OCI-LY7 (cell line): ENCODE results near the gene ST14. TPM values are rescaled to one million over a fixed set of nuclear protein-coding genes. Genes with fewer than 3 reads are reported as not detected.
"Not testable (repeated sequence)": the region's sequence is repeated elsewhere in the genome, so short reads cannot be mapped to it uniquely, and the experiment has no call there.

Experiments
- BruUV-seq: library from RNA; stranded (reverse); fragments of 400-500 nt; replicated peaks from 2 replicates; lab custom pipeline; 2021; lab: Mats Ljungman, UMichigan
- CTCF ChIA-PET: fragments of 300-600 bp; sonication (Branson Sonifier 250); formaldehyde crosslinking; loops from one replicate; lab custom pipeline; 2022; ENCODE audit warnings: antibody characterized with exemption; ENCODE audit not compliant: unreplicated experiment; lab: Charles Lee
- POLR2A ChIA-PET: fragments of 300-600 bp; sonication (Branson Sonifier 250); formaldehyde crosslinking; loops from one replicate; lab custom pipeline; 2022; ENCODE audit warnings: antibody characterized with exemption; lab: Charles Lee
- DNase-seq: peaks from one replicate; pipeline ENCODE4 v3.0.0-alpha.2; 2015; ENCODE audit warnings: low spot score
- H2AFZ ChIP-seq: fragments of 200-600 bp; sonication (generic), shearing (Covaris generic); 2 replicates; pipeline ENCODE4 v1.6.1; 2014; ENCODE audit warnings: mild to moderate bottlenecking, antibody characterized with exemption, low read length, moderate library complexity
- H3K27ac ChIP-seq: fragments of 200-600 bp; sonication (generic); 2 replicates; pipeline ENCODE4 v1.5.1; 2014; ENCODE audit warnings: mixed run types, low read depth, mild to moderate bottlenecking, moderate library complexity, low read length, inconsistent platforms; ENCODE audit not compliant: poor library complexity, severe bottlenecking
- H3K36me3 ChIP-seq: fragments of 200-600 bp; sonication (generic); 2 replicates; pipeline ENCODE4 v1.6.1; 2014; ENCODE audit warnings: mild to moderate bottlenecking, antibody characterized with exemption, low read length, moderate library complexity, mixed read lengths; ENCODE audit not compliant: insufficient read depth
- H3K4me1 ChIP-seq: fragments of 200-600 bp; sonication (generic); 2 replicates; pipeline ENCODE4 v1.5.1; 2014; ENCODE audit warnings: mild to moderate bottlenecking, low read length; ENCODE audit not compliant: insufficient read depth, poor library complexity, severe bottlenecking
- H3K4me2 ChIP-seq: fragments of 200-600 bp; sonication (generic); 2 replicates; pipeline ENCODE4 v1.6.1; 2014; ENCODE audit warnings: mild to moderate bottlenecking, low read length
- H3K4me3 ChIP-seq: fragments of 200-600 bp; sonication (generic); 2 replicates; pipeline ENCODE4 v1.5.1; 2014; ENCODE audit warnings: mild to moderate bottlenecking, low read depth, low read length; ENCODE audit not compliant: poor library complexity, severe bottlenecking
- H3K79me2 ChIP-seq: fragments of 200-600 bp; sonication (generic); 2 replicates; pipeline ENCODE4 v1.6.1; 2016; ENCODE audit warnings: low read depth, mild to moderate bottlenecking, low read length, moderate library complexity, mixed read lengths; ENCODE audit not compliant: insufficient read depth
- H3K9me2 ChIP-seq: fragments of 200-600 bp; sonication (generic); 2 replicates; pipeline ENCODE4 v1.6.1; 2016; ENCODE audit warnings: mild to moderate bottlenecking, low read length, mixed read lengths; ENCODE audit not compliant: insufficient read depth
- H3K9me3 ChIP-seq: fragments of 200-600 bp; sonication (generic); 2 replicates; pipeline ENCODE4 v1.6.1; 2014; ENCODE audit warnings: mild to moderate bottlenecking, mixed run types, low read length, mixed read lengths
- H4K20me1 ChIP-seq: fragments of 200-600 bp; sonication (generic); 2 replicates; pipeline ENCODE4 v1.6.1; 2014; ENCODE audit warnings: mild to moderate bottlenecking, antibody characterized with exemption, low read length, moderate library complexity, mixed read lengths; ENCODE audit not compliant: insufficient read depth
- CTCF ChIP-seq: fragments of 200-600 bp; sonication (generic); conservative IDR thresholded peaks from 2 replicates; pipeline ENCODE4 v1.5.1; 2014; ENCODE audit warnings: mild to moderate bottlenecking, antibody characterized with exemption, low read length, moderate library complexity, mixed read lengths
- EZH2phosphoT487 ChIP-seq: fragments of 200-600 bp; sonication (generic); IDR thresholded peaks from 2 replicates; pipeline ENCODE4 v1.6.1; 2018; ENCODE audit warnings: low read depth, borderline replicate concordance, mild to moderate bottlenecking, mixed run types, antibody characterized with exemption, low read length, moderate library complexity, mixed read lengths
- intact Hi-C: fragments of 100-400 bp; cut with micrococcal nuclease; formaldehyde crosslinking; loops from one replicate; pipeline ENCODE4 v1.10.0; 2022; ENCODE audit not compliant: unreplicated experiment
- total RNA-seq, 2 experiments: library from RNA; depleted of rRNA in 1 of 2; stranded (reverse); fragments of >200 nt in 1 of 2; shearing (Covaris generic) in 1 of 2; gene quantifications; 2 replicates each; pipeline ENCODE4 v1.2.3, GENCODE V29; 2014 to 2022

ST14 gene
- total RNA-seq, 2 experiments from 2014 or later: 98.0 to 135 TPM

GRCh38 chr11:130241713-130242112, 82.1 kb downstream of the ST14 start:
- POLR2A ChIA-PET: no interaction called here
- H3K4me2 ChIP-seq: no peak overlapping the region
- H3K27ac ChIP-seq: no peak overlapping the region
- no peak overlapping the region for H3K4me3 ChIP-seq
- intact Hi-C loops: no loop called here
- no peaks in the 10 kb centered on the region for H3K4me1 ChIP-seq
- no peak for DNase-seq
- H3K36me3 ChIP-seq: peaks cover 45% of the 10 kb centered on the region
- H3K79me2 ChIP-seq: peaks cover 8% of the 10 kb centered on the region; the same call in 1 of the 2 replicates
- no peak for TF ChIP-seq EZH2phosphoT487
- TF ChIP-seq CTCF: peak; percentile 47; the same call in 1 of the 2 replicates
- no peak overlapping the region for H2AFZ ChIP-seq
- H3K9me3 ChIP-seq: no peaks in the 10 kb centered on the region
- no TSS peak for BruUV-seq
- H3K9me2 ChIP-seq: no peaks in the 10 kb centered on the region
- CTCF ChIA-PET: no interaction called here
- H4K20me1 ChIP-seq: no peaks in the 10 kb centered on the region; the same call in 1 of the 2 replicates

GRCh38 chr11:130243816-130244215, 84.2 kb downstream of the ST14 start:
- no peak overlapping the region for H3K4me2 ChIP-seq
- H3K4me1 ChIP-seq: no peaks in the 10 kb centered on the region
- no peak overlapping the region for H2AFZ ChIP-seq
- CTCF ChIA-PET: no interaction called here
- DNase-seq: no peak
- H3K4me3 ChIP-seq: no peak overlapping the region
- intact Hi-C loops: no loop called here
- POLR2A ChIA-PET: interaction anchor here (0.9 to 1.2 kb wide), 3 partner anchors 9 to 100 kb away, joined by 3 read pairs; no protein-coding TSS in a partner anchor
- no peaks in the 10 kb centered on the region for H3K9me3 ChIP-seq
- no peak overlapping the region for H3K27ac ChIP-seq
- H3K36me3 ChIP-seq: peaks cover 33% of the 10 kb centered on the region
- no TSS peak for BruUV-seq
- no peaks in the 10 kb centered on the region for H3K9me2 ChIP-seq
- TF ChIP-seq EZH2phosphoT487 (no peak), CTCF (no peak)
- no peaks in the 10 kb centered on the region for H4K20me1 ChIP-seq
- peaks cover 16% of the 10 kb centered on the region; the same call in 1 of the 2 replicates for H3K79me2 ChIP-seq

GRCh38 chr11:130244848-130245247, 85.3 kb downstream of the ST14 start:
- no peak for DNase-seq
- Histone ChIP-seq H3K4me3 (no peak overlapping the region), H3K4me1 (no peaks in the 10 kb centered on the region), H4K20me1 (no peaks in the 10 kb centered on the region), H3K4me2 (no peak overlapping the region), H3K79me2 (peaks cover 22% of the 10 kb centered on the region; the same call in 1 of the 2 replicates), H3K9me2 (no peaks in the 10 kb centered on the region), H3K27ac (no peak overlapping the region), H3K9me3 (no peaks in the 10 kb centered on the region), H2AFZ (no peak overlapping the region), H3K36me3 (peaks cover 36% of the 10 kb centered on the region)
- TF ChIP-seq EZH2phosphoT487: no peak
- TF ChIP-seq CTCF: no peak
- ChIA-PET POLR2A (interaction anchor here (0.7 kb wide), 1 partner anchor 33 kb away, joined by 3 read pairs; no protein-coding TSS in a partner anchor), CTCF (no interaction called here)
- no TSS peak for BruUV-seq
- intact Hi-C loops: no loop called here

- Histone ChIP-seq H3K36me3 (peaks cover 39% of the 10 kb centered on the region), H3K79me2 (peaks cover 23% of the 10 kb centered on the region; the same call in 1 of the 2 replicates)
- POLR2A ChIA-PET: interaction anchor here (0.7 kb wide), 1 partner anchor 32 kb away, joined by 3 read pairs; no protein-coding TSS in a partner anchor
- H3K27ac ChIP-seq, CTCF ChIA-PET, H3K4me1 ChIP-seq, DNase-seq, H3K4me3 ChIP-seq, H2AFZ ChIP-seq, H4K20me1 ChIP-seq, intact Hi-C loops, H3K9me2 ChIP-seq, H3K4me2 ChIP-seq, BruUV-seq, H3K9me3 ChIP-seq: not testable (repeated sequence)
Measured at GRCh38 chr11:130245375-130245774, 85.8 kb downstream of the ST14 start.
